Measurements from ENCODE around the gene GJB4.
A peak's percentile ranks its signal among the peaks of the same experiment; 100 is the strongest.

GJB4 gene

GRCh38 chr1:34778381-34778780, 18.8 kb downstream of the GJB4 start:
- no peak for DNase-seq (ENCODE audit: low read depth, low spot score)

- no peak for DNase-seq (ENCODE audit: low read depth, low spot score)
These were observed 19.5 kb downstream of the GJB4 start for GRCh38 chr1:34779005-34779404.

- no peak for DNase-seq (ENCODE audit: low read depth, low spot score)
These were observed 20.0 kb downstream of the GJB4 start for GRCh38 chr1:34779526-34779925.

GRCh38 chr1:34779962-34780361, 20.4 kb downstream of the GJB4 start:
- no peak for DNase-seq (ENCODE audit: low read depth, low spot score)

- no peak for DNase-seq (ENCODE audit: low read depth, low spot score)
These were observed 21.0 kb downstream of the GJB4 start for GRCh38 chr1:34780528-34780927.

- no peak for DNase-seq (ENCODE audit: low read depth, low spot score)
These were observed 21.7 kb downstream of the GJB4 start, which contains the start of gene GJB3 for GRCh38 chr1:34781071-34781843. TSS of gene GJB3 (plus strand) at chr1:34781214. CDS start at chr1:34784763, 3,549 bp downstream.

- DNase-seq (ENCODE audit: low read depth, low spot score) = no peak
These were observed 22.4 kb downstream of the GJB4 start for GRCh38 chr1:34781844-34782391.

GRCh38 chr1:34784751-34785221, 25.2 kb downstream of the GJB4 start:
- DNase-seq (ENCODE audit: low read depth, low spot score) = no peak

- DNase-seq (ENCODE audit: low read depth, low spot score) = no peak
These were observed 25.8 kb downstream of the GJB4 start for GRCh38 chr1:34785231-34785874.

- no peak for DNase-seq (ENCODE audit: low read depth, low spot score)
These were observed 26.4 kb downstream of the GJB4 start for GRCh38 chr1:34785875-34786470.

GRCh38 chr1:34786521-34787325, 27.2 kb downstream of the GJB4 start:
- DNase-seq (ENCODE audit: low read depth, low spot score) = peak; percentile 48

- no peak for DNase-seq (ENCODE audit: low read depth, low spot score)
These were observed 28.2 kb downstream of the GJB4 start for GRCh38 chr1:34787461-34788420.

- DNase-seq (ENCODE audit: low read depth, low spot score) = no peak
These were observed 31.4 kb downstream of the GJB4 start for GRCh38 chr1:34790985-34791384.

GRCh38 chr1:34792424-34792823, 32.9 kb downstream of the GJB4 start:
- no peak for DNase-seq (ENCODE audit: low read depth, low spot score)

- no peak for DNase-seq (ENCODE audit: low read depth, low spot score)
These were observed 33.6 kb downstream of the GJB4 start, which contains the start of gene GJA4 for GRCh38 chr1:34792868-34793727. TSS of gene GJA4 (plus strand) at chr1:34792999. CDS start at chr1:34794214, 1,215 bp downstream.

- no peak for DNase-seq (ENCODE audit: low read depth, low spot score)
These were observed 34.7 kb downstream of the GJB4 start for GRCh38 chr1:34794001-34794789.

- DNase-seq (ENCODE audit: low read depth, low spot score) = no peak
These were observed 35.2 kb downstream of the GJB4 start for GRCh38 chr1:34794790-34795180.

GRCh38 chr1:34795916-34796315, 36.4 kb downstream of the GJB4 start:
- DNase-seq (ENCODE audit: low read depth, low spot score) = no peak
